Right lobe of liver (tissue), 4 donors: ENCODE data around the gene RCCD1.

Experiments
- CTCF ChIP-seq, 4 donors: fragments of 200-600 bp in 3 of 4; fragments of 450-650 bp in 1 of 4; IDR thresholded peaks; one replicate each; pipeline versions ENCODE4 v1.5.1 to v1.8.0; 2016 to 2022; ENCODE audit warnings: antibody characterized with exemption in 4 of 4, mild to moderate bottlenecking in 2 of 4
- POLR2A ChIP-seq: fragments of 450-650 bp; IDR thresholded peaks from one replicate; pipeline ENCODE4 v1.6.1; 2017; ENCODE audit warnings: antibody characterized with exemption, mild to moderate bottlenecking
- donor health status: DM: no; HTN: no; CAD: no.
- donor health status: DM: no; HTN: no; CAD: no.
- donor health status: DM: no; HTN: yes; CAD: no.

- TF ChIP-seq CTCF (IDR thresholded peaks at IDR 0.05) (no peak), POLR2A (no peak)
Observed at GRCh38 chr15:90952901-90953677, 1.6 kb upstream of the RCCD1 start.
